GM21825 (cell line): Measurements from ENCODE around the gene SCN8A.

Source experiments
- ATAC-seq: cut with Tn5 transposase; IDR thresholded peaks from one replicate; pipeline ENCODE4 v1.9.1; 2021; ENCODE audit warnings: mild to moderate bottlenecking, moderate library complexity; ENCODE audit not compliant: unreplicated experiment

The SCN8A gene

DNA sequence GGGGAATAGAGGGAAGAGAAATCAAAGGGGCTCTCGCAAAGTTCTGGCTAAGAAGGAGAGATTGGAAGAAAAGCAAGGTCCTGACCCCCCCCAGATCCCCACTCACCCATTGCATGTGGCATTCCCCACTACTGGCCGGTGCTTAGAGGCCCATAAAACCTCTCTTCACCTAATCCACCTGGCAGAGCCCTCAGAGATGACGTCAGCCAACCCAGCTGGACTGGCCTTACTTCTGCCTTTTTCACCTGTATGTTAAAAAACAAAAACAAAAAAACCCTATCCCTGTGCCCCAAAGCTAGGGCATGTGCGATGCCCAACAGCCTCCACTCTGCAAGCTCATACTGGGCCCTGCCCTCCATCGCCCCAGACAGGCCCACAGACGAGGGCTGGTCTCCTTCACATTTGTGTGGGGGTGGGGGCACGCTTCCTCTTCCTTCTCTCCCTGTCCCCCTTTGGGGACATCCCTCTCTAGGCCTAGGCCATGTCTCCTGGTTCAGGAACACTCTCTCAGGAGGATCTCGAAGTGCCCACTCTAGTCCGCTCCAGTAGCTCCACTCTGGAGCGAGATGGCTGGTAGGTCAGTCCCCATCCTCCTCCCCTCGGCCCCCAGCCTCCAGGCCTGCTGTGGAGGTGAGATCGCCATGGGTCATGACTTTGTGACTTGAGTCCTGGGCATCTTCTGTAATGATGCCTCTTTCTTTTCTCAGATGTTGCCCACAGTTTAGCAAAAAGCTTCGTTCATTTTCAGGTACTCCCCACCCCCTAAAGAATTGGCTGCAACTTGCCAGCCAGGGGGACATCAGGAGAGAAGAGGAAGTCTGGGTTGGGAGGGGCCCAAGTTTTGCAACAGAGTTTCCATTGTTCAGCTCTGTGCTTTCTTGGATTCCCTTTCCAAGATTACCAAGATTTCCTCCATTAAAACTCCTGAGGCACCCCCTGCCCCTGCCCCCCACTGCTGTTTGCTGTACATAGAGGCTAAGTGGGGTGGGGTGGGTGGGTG lies 220.5 kb downstream of the SCN8A start:
- ATAC-seq, result no peak

- no peak for ATAC-seq
Observed at GRCh38 chr12:51812871-51813270, 221.8 kb downstream of the SCN8A start.

- ATAC-seq, result no peak
Observed at GRCh38 chr12:51813931-51814310, 222.9 kb downstream of the SCN8A start.

DNA sequence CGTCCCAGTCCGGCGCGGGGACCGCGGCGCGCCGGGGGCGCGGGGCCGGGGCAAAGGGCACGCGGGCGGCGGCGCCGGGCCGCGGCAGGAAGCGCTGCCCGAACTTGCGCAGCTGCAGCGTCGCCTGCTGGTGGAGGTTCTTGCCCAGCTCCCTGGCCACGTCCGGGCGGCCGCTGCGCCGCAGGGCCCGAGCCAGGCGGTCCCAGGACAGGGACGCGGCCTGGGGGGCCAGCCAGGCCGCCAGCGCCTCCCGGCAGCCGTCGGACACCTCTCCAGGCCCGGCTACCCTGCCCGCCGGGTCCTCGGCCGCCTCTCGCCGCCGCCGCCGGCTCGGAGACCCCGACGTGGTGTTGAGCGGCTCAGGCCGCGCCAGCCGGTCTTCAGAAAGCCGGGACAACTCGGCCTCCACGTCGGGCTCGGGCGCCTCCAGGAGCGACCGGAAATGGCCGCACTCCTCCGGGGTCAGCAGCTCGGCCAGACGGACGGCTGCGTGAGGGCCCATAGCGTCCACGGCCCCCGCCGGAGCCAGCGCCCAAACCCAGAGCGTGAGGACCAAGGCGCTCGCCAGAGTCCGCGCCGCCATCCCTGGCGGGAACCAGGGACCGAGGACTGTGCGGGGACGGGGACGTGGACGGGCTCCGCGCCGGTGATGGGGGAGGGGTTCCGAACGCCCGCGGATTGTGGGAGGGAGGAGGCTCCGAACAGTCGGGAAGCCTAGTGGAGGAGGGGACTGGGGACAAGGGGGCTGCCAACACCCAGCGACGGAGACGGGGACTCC lies 223.5 kb downstream of the SCN8A start:
- ATAC-seq, result no peak

DNA sequence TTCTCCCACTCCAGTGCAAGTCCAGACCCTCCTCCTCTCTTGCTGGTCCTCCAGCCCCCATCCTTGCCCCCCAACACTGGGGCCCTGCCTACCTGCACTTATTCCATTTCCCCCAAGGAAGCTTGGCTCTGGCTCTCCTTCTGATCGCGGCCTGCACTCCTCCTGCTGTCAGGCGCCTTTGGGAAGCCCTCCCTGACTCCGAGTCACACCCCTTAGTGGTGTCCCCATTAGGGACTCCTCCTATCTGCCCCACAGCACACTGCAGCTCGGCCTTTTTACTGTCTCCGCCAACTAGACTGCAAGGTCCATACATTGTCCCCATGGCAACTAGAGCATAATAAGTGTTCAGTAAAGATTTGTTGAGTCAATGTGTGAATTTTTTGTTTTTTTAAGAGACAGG lies 224.5 kb downstream of the SCN8A start:
- ATAC-seq, result no peak

DNA sequence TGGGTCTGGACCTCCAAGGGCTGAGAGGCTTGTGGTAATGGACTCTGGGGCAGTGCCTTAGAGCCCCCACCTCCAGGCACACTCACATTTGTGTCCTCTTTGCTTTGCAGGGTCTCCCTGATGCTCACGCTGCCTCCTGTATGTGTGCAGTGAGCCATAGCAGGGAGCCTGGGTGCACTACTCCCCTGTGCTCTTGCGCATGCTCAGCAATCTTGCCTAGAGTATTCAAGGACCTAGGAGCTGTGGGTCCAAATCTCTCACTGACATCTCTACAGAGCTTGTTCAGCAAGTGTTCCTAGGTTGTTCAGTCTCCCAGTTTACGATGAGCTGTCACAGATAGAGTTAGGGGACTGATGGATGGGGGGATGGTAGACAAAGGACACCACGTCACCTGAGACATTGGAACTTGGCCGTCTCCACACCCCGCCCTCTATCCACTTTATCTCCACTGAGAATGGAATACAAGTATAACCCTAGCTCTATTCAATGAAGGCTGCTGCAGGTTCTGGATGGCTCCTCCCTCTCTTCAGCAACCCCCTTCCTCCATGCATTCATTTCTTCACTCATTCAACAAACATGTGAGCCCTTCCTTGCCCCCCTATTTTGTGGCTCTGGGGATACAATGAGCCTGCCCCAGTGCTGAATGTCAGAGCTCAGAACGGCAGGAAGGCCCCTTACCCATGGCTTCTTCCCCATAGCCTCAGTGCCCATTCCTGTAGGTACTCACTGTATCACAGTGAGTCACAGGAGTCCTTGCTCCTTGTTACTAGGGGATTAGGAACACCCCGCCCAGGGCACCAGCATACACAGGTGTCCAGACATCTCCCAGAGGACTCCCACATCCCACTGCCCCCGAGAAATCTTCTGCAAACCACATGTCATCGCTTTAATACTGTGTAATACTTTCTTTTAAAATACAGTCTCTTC lies 226.3 kb downstream of the SCN8A start:
- ATAC-seq, result no peak

DNA sequence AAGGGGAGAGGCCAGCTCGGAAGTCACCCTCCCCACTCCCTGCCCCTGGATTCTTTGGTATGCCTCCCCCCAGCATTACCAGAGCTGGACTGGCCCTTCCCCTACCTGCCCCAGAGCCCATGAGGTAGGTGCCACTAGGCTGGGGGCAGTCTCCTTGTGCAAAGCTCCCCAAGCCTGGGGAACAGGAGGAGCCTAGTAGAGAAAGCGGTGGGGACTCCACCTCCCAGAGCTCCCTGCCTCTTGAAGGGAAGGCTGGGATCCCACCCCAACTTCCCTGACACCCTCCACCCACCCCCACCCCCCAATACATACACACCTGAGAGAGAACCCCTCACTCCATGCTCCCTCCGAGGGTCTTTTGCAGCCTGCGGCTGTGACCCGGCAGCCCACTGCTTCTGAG lies 227.1 kb downstream of the SCN8A start:
- no peak for ATAC-seq

GRCh38 chr12:51818566-51819300 lies 227.7 kb downstream of the SCN8A start:
- ATAC-seq, result no peak

GRCh38 chr12:51819736-51820525 lies 228.9 kb downstream of the SCN8A start:
- no peak for ATAC-seq

DNA sequence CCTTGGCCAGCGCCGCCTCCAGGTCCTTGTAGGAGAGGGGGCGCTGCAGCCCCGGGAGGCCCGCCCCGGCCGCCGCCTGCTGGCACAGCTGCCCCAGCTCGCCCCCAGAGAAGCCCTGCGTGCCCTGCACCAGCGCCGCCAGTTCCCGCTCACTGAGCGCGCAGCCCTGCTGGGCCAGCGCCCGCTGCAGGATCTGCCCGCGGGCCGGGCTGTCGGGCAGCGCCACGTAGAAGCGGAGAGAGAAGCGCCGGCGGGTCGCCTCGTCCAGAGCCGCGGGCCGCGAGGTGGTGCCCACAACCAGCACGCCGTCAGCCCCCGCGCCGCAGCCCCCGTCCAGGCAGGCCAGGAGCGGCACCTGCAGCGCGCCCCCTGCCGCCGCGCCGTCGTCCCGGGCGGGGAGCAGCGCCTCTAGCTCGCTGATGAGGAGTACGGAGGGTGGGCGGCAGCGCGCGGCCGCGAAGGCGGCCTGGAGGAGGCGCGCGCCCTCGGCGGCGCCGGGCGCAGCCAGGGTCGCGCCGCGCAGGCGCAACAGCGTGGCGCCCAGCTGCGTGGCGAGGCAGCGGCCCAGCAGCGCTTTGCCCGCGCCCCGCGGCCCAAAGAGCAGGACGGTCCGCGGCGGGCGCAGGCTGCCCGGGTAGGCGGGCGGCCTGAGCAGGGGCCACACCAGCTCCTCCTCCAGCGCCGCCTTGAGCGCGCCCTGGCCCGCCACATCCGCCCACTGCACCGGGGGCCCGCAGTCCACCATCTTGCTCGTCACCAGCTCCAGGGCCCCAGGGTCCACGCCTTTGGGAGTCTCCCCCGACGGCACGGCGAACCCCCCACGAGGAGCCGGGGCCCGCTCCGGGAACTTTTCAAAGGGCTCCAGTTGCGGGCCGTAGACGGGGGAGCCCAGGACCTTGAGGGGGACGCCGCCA lies 229.8 kb downstream of the SCN8A start:
- ATAC-seq, result no peak

DNA sequence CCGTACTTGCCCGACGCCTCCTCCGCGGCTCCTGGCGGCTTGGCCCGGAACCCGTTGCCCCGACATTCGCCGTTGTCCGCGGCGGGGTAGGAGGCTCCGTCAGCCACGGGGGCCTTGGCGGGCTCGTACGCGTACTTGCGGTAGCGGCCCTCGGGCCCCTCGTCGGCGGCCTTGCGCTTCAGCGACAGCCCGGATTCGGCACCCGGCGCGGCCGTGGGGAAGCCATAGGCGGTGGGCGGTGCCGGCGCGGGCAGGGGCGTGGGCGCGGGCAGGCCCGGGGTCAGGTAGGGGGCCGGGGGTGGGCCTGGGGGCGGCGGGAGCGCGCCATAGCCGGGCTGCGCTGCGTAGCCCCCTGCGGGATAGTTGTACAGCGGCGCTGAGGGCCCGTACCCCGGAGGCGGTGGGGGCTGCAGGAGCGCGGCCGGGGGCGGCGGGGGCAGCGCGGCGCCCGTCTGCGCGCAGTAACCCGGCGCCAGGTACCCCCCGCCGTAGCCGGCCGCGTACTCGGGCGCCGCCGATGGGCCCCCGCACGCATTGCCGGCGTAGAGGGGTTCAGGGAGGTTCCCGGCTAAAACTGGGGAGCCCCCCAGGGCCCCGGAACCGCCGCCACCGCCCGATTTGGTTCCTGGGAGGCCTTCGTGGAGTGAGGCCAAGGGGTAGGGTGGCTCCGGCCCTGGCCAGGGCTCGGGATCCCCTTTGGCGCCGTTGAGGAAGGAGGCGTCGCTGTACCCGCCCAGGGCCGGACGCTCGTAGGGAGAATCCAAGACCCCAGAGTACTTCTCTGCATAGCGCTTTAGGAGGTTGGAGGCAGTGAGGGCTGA lies 230.6 kb downstream of the SCN8A start:
- no peak for ATAC-seq

DNA sequence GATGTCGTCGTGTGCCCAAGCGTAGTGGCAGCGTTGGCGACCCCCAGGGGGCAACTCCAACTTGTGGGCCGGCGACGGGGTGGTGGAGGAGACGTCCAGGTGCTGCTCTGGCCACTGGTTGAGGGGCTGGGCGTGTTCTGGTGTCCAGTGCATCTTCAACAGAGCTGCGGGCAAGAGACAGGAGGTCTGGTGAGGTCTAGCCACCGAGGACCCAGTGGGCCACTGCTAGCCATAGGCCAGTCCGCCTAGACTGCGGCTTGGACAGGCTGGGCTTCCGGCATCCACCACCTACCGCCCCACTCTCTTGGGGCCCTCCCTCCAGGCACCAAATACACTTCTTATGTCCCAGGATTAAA lies 231.2 kb downstream of the SCN8A start:
- ATAC-seq, result no peak

DNA sequence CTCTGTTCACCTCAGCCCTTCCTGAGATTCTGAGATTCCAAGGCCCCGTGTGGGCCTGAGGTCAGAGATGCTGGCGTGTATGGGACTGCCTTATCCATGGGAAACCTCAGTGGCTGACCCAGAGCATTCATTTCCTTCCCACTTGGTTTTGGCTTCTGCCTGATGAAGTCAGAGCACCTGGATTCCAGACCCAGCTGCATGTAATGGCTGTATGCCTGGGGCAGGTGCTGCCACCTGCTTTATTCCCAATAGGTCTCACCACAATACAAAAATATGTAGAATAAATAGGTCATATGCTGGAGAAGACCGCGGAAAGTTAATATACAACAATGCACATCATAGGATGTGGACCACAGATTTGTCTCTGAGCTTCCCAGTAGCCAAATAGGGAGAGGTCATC lies 231.9 kb downstream of the SCN8A start:
- no peak for ATAC-seq

DNA sequence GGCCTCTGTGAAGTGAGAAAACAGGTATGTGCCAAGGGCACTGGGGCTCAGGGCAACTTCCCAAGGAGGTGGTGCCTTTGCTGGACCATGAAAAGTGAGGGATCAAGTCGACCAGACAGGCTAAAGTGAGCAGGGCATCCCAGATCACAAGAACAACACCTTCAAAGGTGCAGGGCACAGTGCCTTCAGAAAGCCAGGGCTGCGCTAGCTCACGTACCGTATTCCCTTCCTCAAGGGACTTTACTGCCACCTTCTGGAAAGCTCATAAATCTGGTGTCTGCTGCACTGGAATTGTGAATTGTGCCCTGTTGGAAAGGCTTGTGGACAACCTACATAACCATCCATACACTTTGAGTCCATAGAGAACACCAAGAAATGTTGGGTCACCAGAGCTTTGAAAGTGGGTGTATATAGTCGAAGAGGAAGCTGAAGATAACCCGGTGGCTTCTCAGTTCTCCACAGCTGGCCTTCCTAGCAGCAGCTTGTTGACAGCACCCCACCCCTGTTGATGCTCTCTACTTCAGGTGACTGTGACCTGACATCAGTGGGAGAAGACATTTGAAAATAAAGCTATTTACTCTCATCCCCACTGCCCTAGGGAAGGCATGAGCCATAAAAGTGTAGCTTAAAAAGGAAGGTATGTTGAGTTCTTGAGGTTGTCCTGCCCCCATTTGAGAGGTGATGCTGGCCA lies 233.0 kb downstream of the SCN8A start:
- no peak for ATAC-seq

DNA sequence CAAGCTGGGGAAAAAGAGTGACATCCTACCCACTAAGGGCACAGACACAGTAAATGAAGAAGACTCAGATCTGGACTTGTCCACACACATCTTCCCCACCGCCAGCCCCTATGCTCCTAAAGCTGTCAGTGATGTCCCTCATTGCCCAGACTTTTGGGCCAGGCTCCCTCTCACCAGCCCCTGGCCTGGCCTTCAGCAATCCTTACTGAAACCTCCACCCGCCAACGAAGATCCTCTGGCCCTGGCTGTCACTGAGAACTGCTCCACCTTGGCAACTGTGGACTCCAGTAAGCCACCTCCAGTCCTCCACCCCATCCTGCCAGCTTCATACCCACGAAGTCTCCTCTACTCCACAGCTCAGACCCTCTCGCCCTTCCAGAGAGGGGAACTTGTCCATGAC lies 234.2 kb downstream of the SCN8A start:
- no peak for ATAC-seq

- ATAC-seq, result no peak
Observed at GRCh38 chr12:51826881-51827280, 235.8 kb downstream of the SCN8A start.
